ENCODE results near the gene SLC25A25.

Gene SLC25A25

DNA sequence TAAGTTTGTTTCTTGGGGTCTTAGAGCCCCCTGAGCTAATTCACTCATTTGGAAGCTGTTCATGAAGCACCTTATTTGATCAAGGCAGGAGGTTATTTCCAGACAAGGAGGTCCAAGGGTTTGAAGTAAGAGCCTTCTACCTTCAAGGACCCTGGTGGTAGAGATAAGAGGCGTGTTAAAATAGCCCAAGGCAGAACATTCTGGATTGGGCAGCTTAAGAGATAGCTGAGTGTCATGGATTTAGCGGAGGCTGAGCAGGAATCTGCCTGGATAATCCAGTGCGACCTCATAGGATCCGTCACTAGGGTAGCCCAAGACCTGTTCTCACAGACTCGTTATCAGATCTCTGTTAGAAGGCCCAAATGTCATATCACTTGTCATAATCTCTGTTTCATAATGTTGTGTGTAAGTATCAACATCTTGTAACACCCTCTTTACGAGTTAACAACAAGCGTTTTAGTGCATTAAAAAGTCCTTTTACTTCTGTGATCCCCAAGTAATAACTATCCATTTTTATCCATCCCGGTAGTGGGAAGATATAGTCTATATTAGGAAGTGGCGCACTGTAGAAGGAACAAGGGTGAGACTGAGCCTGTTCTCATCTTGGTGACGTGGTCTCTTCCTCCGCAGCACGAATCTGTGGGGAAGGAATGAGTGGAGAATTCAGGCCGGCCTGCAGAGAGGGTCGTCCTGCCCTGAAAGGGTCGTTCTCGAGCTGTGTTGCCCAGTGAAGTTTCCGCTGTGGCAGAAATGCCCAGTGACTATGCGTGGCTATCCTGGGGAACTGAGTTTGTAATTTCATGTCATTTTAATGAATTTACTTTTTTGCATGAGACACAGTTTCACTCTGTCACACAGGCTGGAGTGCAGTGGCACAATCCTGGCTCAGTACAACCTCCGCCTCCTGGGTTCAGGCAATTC, 28.8 kb downstream of the SLC25A25 start:
- no peak for DNase-seq (ENCODE audit: low spot score)

- no peak for DNase-seq (ENCODE audit: low spot score)
Measured at GRCh38 chr9:128097543-128098296, 29.7 kb downstream of the SLC25A25 start.

- DNase-seq (ENCODE audit: low spot score) = no peak
Measured at GRCh38 chr9:128098297-128099230, 30.5 kb downstream of the SLC25A25 start.

GRCh38 chr9:128099231-128099931, 31.3 kb downstream of the SLC25A25 start:
- DNase-seq (ENCODE audit: low spot score) = no peak

DNA sequence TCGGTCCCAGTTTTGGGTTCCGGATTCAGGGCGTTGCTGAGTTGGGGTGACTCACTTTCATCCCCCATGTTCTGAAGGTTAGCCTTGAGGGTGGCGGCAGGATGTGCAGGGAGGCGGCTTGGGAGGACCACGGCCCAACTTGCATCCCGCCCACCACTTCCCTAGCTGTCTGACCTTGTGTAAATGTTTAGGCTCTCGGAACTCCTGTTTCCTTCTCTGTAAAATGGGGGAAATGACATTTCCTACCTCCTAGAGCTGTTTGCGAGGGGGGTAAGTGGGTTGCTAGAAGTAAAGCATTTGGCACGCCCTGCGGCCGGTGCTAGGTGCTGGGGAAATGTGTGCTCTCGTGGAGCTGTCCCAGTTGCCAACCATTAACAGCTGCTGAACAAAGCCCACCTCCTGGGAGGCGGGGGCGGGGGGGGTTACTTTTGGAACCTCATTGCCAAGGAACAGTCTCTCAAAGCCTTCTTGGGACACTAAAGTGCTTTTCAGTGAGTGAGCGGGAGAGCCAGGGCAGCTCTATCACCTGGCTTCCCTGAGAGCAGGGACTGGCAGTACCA, 32.0 kb downstream of the SLC25A25 start:
- no peak for DNase-seq (ENCODE audit: low spot score)

DNA sequence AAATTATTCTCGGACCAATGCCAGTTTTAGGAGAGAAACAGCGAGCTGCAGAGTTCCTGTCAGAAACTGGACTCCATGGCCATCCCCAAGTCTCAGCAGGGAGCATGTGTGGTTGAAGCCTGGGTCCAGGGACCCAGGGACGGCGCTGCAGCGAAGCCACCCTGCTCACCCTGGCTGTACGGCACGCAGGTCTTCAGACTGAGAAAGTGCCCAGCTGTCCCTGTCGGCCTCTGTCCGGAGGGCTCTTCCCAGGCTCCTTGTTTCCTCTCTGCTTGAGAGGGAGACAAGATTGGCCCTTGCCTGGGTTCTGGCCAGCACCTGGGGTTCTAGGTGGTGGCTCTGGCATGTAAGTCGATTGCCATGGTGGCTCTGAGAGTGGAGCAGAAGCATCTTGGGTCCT, 32.5 kb downstream of the SLC25A25 start:
- DNase-seq (ENCODE audit: low spot score) = no peak

GRCh38 chr9:128101231-128101661, 33.2 kb downstream of the SLC25A25 start:
- no peak for DNase-seq (ENCODE audit: low spot score)

DNA sequence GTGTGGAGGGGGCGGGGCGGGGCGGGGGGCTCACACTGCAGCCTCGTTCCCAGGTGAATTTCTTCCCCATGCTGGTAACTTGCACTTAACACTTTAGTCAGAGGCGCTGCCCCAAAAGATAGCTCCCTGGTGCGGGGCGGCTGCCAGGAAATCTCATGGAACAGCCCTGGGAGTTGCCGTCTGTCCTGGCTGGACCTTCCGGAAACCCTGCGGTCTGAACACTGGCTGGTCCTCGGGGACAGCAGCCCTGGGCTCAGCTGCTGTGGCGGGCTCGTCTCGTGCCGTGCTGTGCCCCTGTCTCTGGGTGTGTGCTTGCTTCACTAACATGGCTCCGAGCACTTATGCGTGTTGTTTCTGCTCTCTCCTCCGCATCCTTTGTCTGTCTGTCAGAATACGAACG, 33.7 kb downstream of the SLC25A25 start:
- no peak for DNase-seq (ENCODE audit: low spot score)

- DNase-seq (ENCODE audit: low spot score) = no peak
Measured at GRCh38 chr9:128102196-128102595, 34.2 kb downstream of the SLC25A25 start.

GRCh38 chr9:128102861-128103588, 35.0 kb downstream of the SLC25A25 start:
- no peak for DNase-seq (ENCODE audit: low spot score)

DNA sequence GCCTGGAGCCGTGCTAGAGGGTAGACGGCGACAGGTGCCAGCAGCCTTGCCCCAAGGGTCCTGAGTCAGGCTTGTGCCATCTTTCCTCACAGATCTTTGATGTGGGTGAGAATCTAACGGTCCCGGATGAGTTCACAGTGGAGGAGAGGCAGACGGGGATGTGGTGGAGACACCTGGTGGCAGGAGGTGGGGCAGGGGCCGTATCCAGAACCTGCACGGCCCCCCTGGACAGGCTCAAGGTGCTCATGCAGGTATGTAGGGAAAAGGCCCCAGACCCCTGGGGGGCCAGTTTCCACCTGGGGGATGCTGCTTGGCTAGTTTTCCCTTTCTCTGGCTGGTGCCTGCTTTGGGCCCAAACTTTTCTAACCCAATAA, 35.5 kb downstream of the SLC25A25 start:
- DNase-seq (ENCODE audit: low spot score) = no peak

DNA sequence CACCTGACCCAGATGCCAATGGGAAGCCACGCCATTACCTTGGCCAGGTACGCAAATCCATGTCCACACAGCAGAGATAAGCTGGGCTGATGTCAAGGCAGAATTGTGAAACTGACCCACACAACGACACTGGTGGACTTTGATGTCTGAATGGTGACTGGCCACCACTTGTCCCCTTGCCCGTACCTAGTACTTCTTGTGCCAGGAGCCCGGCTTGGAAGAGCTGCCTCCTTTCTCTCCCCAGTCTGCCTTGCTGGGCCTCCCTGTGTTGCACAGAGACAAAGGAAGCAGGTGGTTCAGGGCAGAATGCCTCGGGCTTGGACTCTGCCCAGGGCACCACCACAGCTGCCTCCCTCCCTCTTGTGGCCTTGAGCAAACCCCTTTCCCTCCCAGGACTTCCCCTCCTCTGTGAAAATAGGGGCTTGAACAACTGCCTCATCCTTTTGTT, 36.2 kb downstream of the SLC25A25 start:
- DNase-seq (ENCODE audit: low spot score) = no peak

GRCh38 chr9:128105538-128106175, 37.6 kb downstream of the SLC25A25 start:
- DNase-seq (ENCODE audit: low spot score) = no peak

- no peak for DNase-seq (ENCODE audit: low spot score)
Measured at GRCh38 chr9:128106181-128106939, 38.3 kb downstream of the SLC25A25 start.

GRCh38 chr9:128106940-128107467, 39.0 kb downstream of the SLC25A25 start:
- no peak for DNase-seq (ENCODE audit: low spot score)

GRCh38 chr9:128107468-128108268, 39.6 kb downstream of the SLC25A25 start:
- DNase-seq (ENCODE audit: low spot score) = no peak

- DNase-seq (ENCODE audit: low spot score) = no peak
Measured at GRCh38 chr9:128108269-128109049, 40.4 kb downstream of the SLC25A25 start.
